ENCODE data around the gene MRPS18C. TPM values are rescaled to one million over a fixed set of nuclear protein-coding genes. Genes with fewer than 3 reads are reported as not detected.

The MRPS18C gene
- total RNA-seq: 22.9 and 31.2 TPM in 2 replicates

DNA sequence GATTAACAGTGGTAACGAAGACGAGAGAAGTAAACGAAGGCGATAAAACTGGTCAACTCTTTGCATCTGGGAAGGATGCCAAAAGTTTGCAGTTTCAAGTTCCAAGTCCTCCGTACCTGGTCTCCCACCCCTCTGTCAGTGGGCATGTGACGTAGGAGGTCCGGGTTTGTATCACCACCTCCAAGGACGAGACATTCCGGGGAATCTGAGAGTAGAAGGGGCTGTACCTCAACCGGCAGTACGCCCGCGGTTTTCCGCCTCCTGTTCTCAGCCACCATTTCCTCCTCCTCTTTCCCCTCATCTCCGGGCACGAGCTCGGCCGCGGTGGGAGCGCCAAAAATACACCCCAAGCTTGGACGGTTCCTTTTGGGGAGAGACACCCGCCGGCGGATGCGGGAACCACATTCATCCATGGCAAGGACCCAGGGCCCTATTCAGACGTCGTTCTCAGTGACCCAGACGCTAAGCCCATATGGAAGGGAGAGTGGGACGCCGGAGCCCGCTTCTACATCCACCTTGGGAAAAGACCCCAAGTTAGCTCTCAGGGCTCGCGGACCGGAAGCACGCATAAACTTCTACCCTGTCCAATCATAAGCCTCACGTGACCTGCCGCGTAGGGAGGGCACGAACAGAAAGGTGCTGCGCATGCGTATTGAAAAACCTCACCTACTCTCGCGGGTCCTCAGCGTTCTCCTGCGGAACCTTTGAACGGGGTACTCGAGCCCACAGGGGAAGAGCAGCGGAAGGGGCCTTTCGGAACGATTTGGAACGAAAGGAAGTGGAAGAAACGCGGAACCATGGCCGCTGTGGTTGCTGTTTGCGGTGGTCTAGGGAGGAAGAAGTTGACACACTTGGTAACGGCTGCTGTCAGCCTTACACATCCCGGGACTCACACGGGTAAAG is at the start of gene MRPS18C, which contains the start of gene HELQ:
MRPS18C (plus strand) TSS at position 778 of the 903 bp plus-strand sequence; CDS start at position 798, 20 bp downstream.
HELQ (minus strand) TSS at position 543 of the 903 bp plus-strand sequence; CDS start at position 413, 130 bp downstream.
- H3K36me3 ChIP-seq (ENCODE audit: control insufficient read depth, insufficient read depth, low read length): peaks cover 4% of the 10 kb centered on the region
- DNase-seq (ENCODE audit: low read depth) (peak; percentile 96), FAIRE-seq (peak; percentile 47)
- peak; percentile 58 for TF ChIP-seq CTCF (IDR thresholded peaks at IDR 0.05; ENCODE audit: insufficient read depth, low read length, severe bottlenecking)
- H3K27me3 ChIP-seq (ENCODE audit: control insufficient read depth, insufficient read depth, low read length): no peaks in the 10 kb centered on the region
- peak within 1 kb of the TSS; percentile 56 for H3K4me3 ChIP-seq (ENCODE audit: low read depth, low read length)

DNA sequence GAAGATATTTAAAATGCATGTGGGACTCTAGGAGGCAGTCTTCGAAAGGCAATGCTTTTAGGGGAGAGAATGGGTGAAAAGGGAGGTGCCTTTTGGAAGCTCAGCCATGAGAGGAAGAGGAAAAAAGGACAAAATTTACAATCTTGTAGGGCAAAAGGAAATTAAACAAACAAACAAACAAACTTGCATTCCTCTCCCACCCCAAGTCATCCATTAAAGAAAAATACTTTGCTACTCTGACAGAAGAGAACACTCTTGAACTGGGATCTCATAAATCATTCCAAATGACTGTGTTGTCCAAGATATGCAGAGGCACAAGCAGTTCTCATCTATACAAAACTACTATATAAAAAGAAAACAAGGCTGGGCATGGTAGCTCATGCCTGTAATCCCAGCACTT is 47.0 kb upstream of the MRPS18C start:
- FAIRE-seq: no peak
- TF ChIP-seq CTCF (IDR thresholded peaks at IDR 0.05; ENCODE audit: insufficient read depth, low read length, severe bottlenecking): no peak

GRCh38 chr4:83413676-83414075 is 42.2 kb upstream of the MRPS18C start:
- Histone ChIP-seq H3K36me3 (ENCODE audit: control insufficient read depth, insufficient read depth, low read length) (no peaks in the 10 kb centered on the region), H3K27me3 (ENCODE audit: control insufficient read depth, insufficient read depth, low read length) (no peaks in the 10 kb centered on the region), H3K4me3 (ENCODE audit: low read depth, low read length) (no peak overlapping the region)
- DNase-seq (ENCODE audit: low read depth): peak; percentile 11
- TF ChIP-seq CTCF (IDR thresholded peaks at IDR 0.05; ENCODE audit: insufficient read depth, low read length, severe bottlenecking): no peak
- no peak for FAIRE-seq

More for the DNA sequence above, 47.0 kb upstream of the MRPS18C start:
- H3K27me3 ChIP-seq (ENCODE audit: control insufficient read depth, insufficient read depth, low read length): no peaks in the 10 kb centered on the region
- DNase-seq (ENCODE audit: low read depth): no peak
- no peak overlapping the region for H3K4me3 ChIP-seq (ENCODE audit: low read depth, low read length)
- H3K36me3 ChIP-seq (ENCODE audit: control insufficient read depth, insufficient read depth, low read length): no peaks in the 10 kb centered on the region

- no peak overlapping the region for H3K4me3 ChIP-seq (ENCODE audit: low read depth, low read length)
- no peak for FAIRE-seq
- no peaks in the 10 kb centered on the region for H3K36me3 ChIP-seq (ENCODE audit: control insufficient read depth, insufficient read depth, low read length)
- DNase-seq (ENCODE audit: low read depth): peak; percentile 27
- no peak for TF ChIP-seq CTCF (IDR thresholded peaks at IDR 0.05; ENCODE audit: insufficient read depth, low read length, severe bottlenecking)
- H3K27me3 ChIP-seq (ENCODE audit: control insufficient read depth, insufficient read depth, low read length): no peaks in the 10 kb centered on the region
Observed at GRCh38 chr4:83417566-83417965, 38.3 kb upstream of the MRPS18C start.

DNA sequence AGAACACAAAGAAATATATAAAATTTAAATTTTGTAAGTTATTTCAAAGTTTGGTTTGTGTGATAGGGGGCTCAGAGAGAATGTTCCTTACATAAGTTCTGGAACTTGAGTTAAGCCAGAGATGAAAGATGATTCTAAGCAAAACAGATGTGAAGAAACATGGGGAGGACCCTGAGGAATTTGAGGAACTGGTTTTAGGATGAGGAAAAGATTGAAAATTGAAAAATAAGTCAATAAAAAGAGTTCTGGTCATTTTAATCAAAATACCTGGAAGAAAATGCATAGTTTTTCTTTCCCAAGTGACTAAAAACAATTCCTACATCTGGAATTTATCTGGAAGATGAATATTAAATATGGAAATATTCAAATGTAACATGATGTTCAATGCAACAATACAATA is 37.6 kb upstream of the MRPS18C start:
- no peak overlapping the region for H3K4me3 ChIP-seq (ENCODE audit: low read depth, low read length)
- FAIRE-seq (no peak), DNase-seq (ENCODE audit: low read depth) (no peak)
- no peaks in the 10 kb centered on the region for H3K36me3 ChIP-seq (ENCODE audit: control insufficient read depth, insufficient read depth, low read length)
- TF ChIP-seq CTCF (IDR thresholded peaks at IDR 0.05; ENCODE audit: insufficient read depth, low read length, severe bottlenecking): no peak
- no peaks in the 10 kb centered on the region for H3K27me3 ChIP-seq (ENCODE audit: control insufficient read depth, insufficient read depth, low read length)

Measured in bronchial epithelial cell (primary cell).